GM19328 (cell line): ENCODE results near the gene IL17REL.

Source experiments
- ATAC-seq: cut with Tn5 transposase; IDR thresholded peaks from one replicate; pipeline ENCODE4 v1.9.1; 2021; ENCODE audit warnings: mild to moderate bottlenecking, moderate library complexity; ENCODE audit not compliant: unreplicated experiment

Gene IL17REL

GRCh38 chr22:50008151-50009040, 4.2 kb downstream of the IL17REL start:
- ATAC-seq = no peak

GRCh38 chr22:50007057-50007511, 5.5 kb downstream of the IL17REL start:
- no peak for ATAC-seq

GRCh38 chr22:50004918-50005317, 7.6 kb downstream of the IL17REL start:
- no peak for ATAC-seq

- no peak for ATAC-seq
Observed at GRCh38 chr22:50002791-50003190, 9.8 kb downstream of the IL17REL start.

GRCh38 chr22:50001388-50002231, 11.0 kb downstream of the IL17REL start:
- ATAC-seq = no peak

- ATAC-seq = no peak
Observed at GRCh38 chr22:50000587-50001387, 11.8 kb downstream of the IL17REL start.

- no peak for ATAC-seq
Observed at GRCh38 chr22:49999946-50000586, 12.5 kb downstream of the IL17REL start.

- ATAC-seq = no peak
Observed at GRCh38 chr22:49999063-49999945, 13.3 kb downstream of the IL17REL start.

GRCh38 chr22:49998718-49999062, 13.9 kb downstream of the IL17REL start:
- no peak for ATAC-seq

GRCh38 chr22:49997932-49998717, 14.4 kb downstream of the IL17REL start:
- no peak for ATAC-seq

GRCh38 chr22:49997251-49997599, 15.3 kb downstream of the IL17REL start:
- no peak for ATAC-seq

GRCh38 chr22:49996518-49997250, 15.9 kb downstream of the IL17REL start:
- no peak for ATAC-seq

GRCh38 chr22:49996119-49996517, 16.4 kb downstream of the IL17REL start:
- no peak for ATAC-seq

- no peak for ATAC-seq
Observed at GRCh38 chr22:49995361-49996118, 17.0 kb downstream of the IL17REL start.

- ATAC-seq = no peak
Observed at GRCh38 chr22:49995041-49995360, 17.6 kb downstream of the IL17REL start.

- no peak for ATAC-seq
Observed at GRCh38 chr22:49994361-49995040, 18.1 kb downstream of the IL17REL start.
